Stimulated activated CD4-positive, alpha-beta T cell treated with anti-CD3 and anti-CD28 coated beads, Interleukin-1b, Interleukin-23, amount 100 ng/mL, for 48 hours (primary cell): ENCODE measurements around the gene COA6.

ENCODE experiments used
- DNase-seq: peaks from one replicate; pipeline ENCODE4 v3.0.0-alpha.2; 2020

Gene COA6

GRCh38 chr1:234413990-234414389, 40.7 kb downstream of the COA6 start:
- DNase-seq, result no peak

GRCh38 chr1:234427950-234428646, 54.8 kb downstream of the COA6 start:
- no peak for DNase-seq

- no peak for DNase-seq
Observed at GRCh38 chr1:234429434-234429806, 56.2 kb downstream of the COA6 start.

GRCh38 chr1:234430691-234431090, 57.4 kb downstream of the COA6 start:
- no peak for DNase-seq

- DNase-seq, result no peak
Observed at GRCh38 chr1:234431255-234431654, 58.0 kb downstream of the COA6 start.

GRCh38 chr1:234433563-234434285, 60.5 kb downstream of the COA6 start:
- no peak for DNase-seq
